Measurements from ENCODE around the gene MRPL19. TPM values are rescaled to one million over a fixed set of nuclear protein-coding genes. Genes with fewer than 3 reads are reported as not detected.

Gene MRPL19
- total and polyA plus RNA-seq, 2 of the 13 experiments (the other 11 are each of a cell fraction or from before 2014, with no cell fraction given), result 43.2 to 163 TPM

GRCh38 chr2:75646583-75647425, at the start of gene MRPL19 (continued):
- no peak for TF ChIP-seq CEBPB (IDR thresholded peaks at IDR 0.05; ENCODE audit: borderline replicate concordance, low read depth, low read length)
- TF ChIP-seq ZNF451 (CRISPR knock-in tag; IDR thresholded peaks at IDR 0.05), result no peak; the same call in 1 of the 2 replicates
- TF ChIP-seq ZNF564 (CRISPR knock-in tag; IDR thresholded peaks at IDR 0.05), result peak; percentile 82; the same call in 1 of the 2 replicates
- peak; percentile 71 for TF ChIP-seq HNRNPLL (IDR thresholded peaks at IDR 0.05; ENCODE audit: low read depth, low read length, poor library complexity, severe bottlenecking)
- TF ChIP-seq, protein P1, sequence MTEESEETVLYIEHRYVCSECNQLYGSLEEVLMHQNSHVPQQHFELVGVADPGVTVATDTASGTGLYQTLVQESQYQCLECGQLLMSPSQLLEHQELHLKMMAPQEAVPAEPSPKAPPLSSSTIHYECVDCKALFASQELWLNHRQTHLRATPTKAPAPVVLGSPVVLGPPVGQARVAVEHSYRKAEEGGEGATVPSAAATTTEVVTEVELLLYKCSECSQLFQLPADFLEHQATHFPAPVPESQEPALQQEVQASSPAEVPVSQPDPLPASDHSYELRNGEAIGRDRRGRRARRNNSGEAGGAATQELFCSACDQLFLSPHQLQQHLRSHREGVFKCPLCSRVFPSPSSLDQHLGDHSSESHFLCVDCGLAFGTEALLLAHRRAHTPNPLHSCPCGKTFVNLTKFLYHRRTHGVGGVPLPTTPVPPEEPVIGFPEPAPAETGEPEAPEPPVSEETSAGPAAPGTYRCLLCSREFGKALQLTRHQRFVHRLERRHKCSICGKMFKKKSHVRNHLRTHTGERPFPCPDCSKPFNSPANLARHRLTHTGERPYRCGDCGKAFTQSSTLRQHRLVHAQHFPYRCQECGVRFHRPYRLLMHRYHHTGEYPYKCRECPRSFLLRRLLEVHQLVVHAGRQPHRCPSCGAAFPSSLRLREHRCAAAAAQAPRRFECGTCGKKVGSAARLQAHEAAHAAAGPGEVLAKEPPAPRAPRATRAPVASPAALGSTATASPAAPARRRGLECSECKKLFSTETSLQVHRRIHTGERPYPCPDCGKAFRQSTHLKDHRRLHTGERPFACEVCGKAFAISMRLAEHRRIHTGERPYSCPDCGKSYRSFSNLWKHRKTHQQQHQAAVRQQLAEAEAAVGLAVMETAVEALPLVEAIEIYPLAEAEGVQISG (CRISPR knock-in tag; IDR thresholded peaks at IDR 0.05), result peak; percentile 94
- peak; percentile 53 for TF ChIP-seq ETV5 (CRISPR knock-in tag; IDR thresholded peaks at IDR 0.05; ENCODE audit: borderline replicate concordance)
- TF ChIP-seq SPEN (CRISPR knock-in tag; IDR thresholded peaks at IDR 0.05; ENCODE audit: low read depth), result peak; percentile 94
- TF ChIP-seq REXO4 (CRISPR knock-in tag; IDR thresholded peaks at IDR 0.05; ENCODE audit: borderline replicate concordance), result no peak; the same call in none of the 2 replicates
- TF ChIP-seq SMAD9 (CRISPR knock-in tag; IDR thresholded peaks at IDR 0.05), result no peak
- no peak for TF ChIP-seq FOXO4 (CRISPR knock-in tag; conservative IDR thresholded peaks at IDR 0.05)
- peak; percentile 81 for TF ChIP-seq U2AF1 (optimal IDR thresholded peaks at IDR 0.05; ENCODE audit: low read depth, low read length)
- TF ChIP-seq HOXA5 (CRISPR knock-in tag; IDR thresholded peaks at IDR 0.05), result peak; percentile 97
- TF ChIP-seq ZNF280B (CRISPR knock-in tag; IDR thresholded peaks at IDR 0.05; ENCODE audit: borderline replicate concordance), result peak; percentile 98
- no peak for TF ChIP-seq ZNF83 (CRISPR knock-in tag; IDR thresholded peaks at IDR 0.05; ENCODE audit: borderline replicate concordance)
- TF ChIP-seq RBM22 (optimal IDR thresholded peaks at IDR 0.05; ENCODE audit: low read length), result no peak
- TF ChIP-seq ATM (IDR thresholded peaks at IDR 0.05; ENCODE audit: borderline replicate concordance), result no peak
- no peak for TF ChIP-seq HNRNPUL1 (IDR thresholded peaks at IDR 0.05; ENCODE audit: low read depth, low read length)
- TF ChIP-seq IRF2 (CRISPR knock-in tag; IDR thresholded peaks at IDR 0.05), result peak; percentile 99
- peak; percentile 83 for TF ChIP-seq ZBTB20 (CRISPR knock-in tag; IDR thresholded peaks at IDR 0.05; ENCODE audit: borderline replicate concordance, low read depth)
- TF ChIP-seq ATF7-NPFF (CRISPR knock-in tag; IDR thresholded peaks at IDR 0.05; ENCODE audit: low read depth), result peak; percentile 92
- peak; percentile 39; the same call in 1 of the 2 replicates for TF ChIP-seq DR1 (CRISPR knock-in tag; IDR thresholded peaks at IDR 0.05)
- peak; percentile 71 for TF ChIP-seq ELF1 (CRISPR knock-in tag; IDR thresholded peaks at IDR 0.05)
- TF ChIP-seq CENPT (CRISPR knock-in tag; IDR thresholded peaks at IDR 0.05; ENCODE audit: low read depth), result no peak

Measured in HepG2 (cell line).